IMR-90 (cell line): ENCODE results near the gene CWC27.

Experiments used
- BHLHE40 ChIP-seq: fragments of 150-350 bp; IDR thresholded peaks from 2 replicates; pipeline ENCODE4 v1.6.1; 2016; ENCODE audit warnings: mild to moderate bottlenecking, low read depth, low read length
- CEBPB ChIP-seq: IDR thresholded peaks from 2 replicates; pipeline ENCODE4 v1.6.1; 2012; ENCODE audit warnings: low read depth, low read length, improper control_type of control experiment
- CHD1 ChIP-seq: IDR thresholded peaks from 2 replicates; pipeline ENCODE4 v1.6.1; 2012; ENCODE audit warnings: low read depth, low read length, improper control_type of control experiment
- MAFK ChIP-seq: IDR thresholded peaks from 2 replicates; pipeline ENCODE4 v1.6.1; 2012; ENCODE audit warnings: low read depth, low read length, improper control_type of control experiment
- MAZ ChIP-seq: IDR thresholded peaks from 2 replicates; pipeline ENCODE4 v1.6.1; 2012; ENCODE audit warnings: low read depth, mild to moderate bottlenecking, low read length, improper control_type of control experiment, moderate library complexity, borderline replicate concordance
- MXI1 ChIP-seq: IDR thresholded peaks from 2 replicates; pipeline ENCODE4 v1.6.1; 2012; ENCODE audit warnings: low read depth, mild to moderate bottlenecking, low read length, moderate library complexity, borderline replicate concordance
- POLR2A ChIP-seq: IDR thresholded peaks from 2 replicates; pipeline ENCODE4 v1.6.1; 2012; ENCODE audit warnings: mild to moderate bottlenecking, low read depth, low read length
- RAD21 ChIP-seq: IDR thresholded peaks from 2 replicates; pipeline ENCODE4 v1.6.1; 2012; ENCODE audit warnings: low read length, improper control_type of control experiment
- RCOR1 ChIP-seq: IDR thresholded peaks from 2 replicates; pipeline ENCODE4 v1.6.1; 2012; ENCODE audit warnings: mild to moderate bottlenecking, low read length, improper control_type of control experiment; ENCODE audit not compliant: insufficient replicate concordance
- RFX5 ChIP-seq: IDR thresholded peaks from 2 replicates; pipeline ENCODE4 v1.8.0; 2012; ENCODE audit warnings: low read depth, mild to moderate bottlenecking, low read length, moderate library complexity
- SMC3 ChIP-seq: fragments of 150-350 bp; IDR thresholded peaks from 2 replicates; pipeline ENCODE4 v1.6.1; 2016; ENCODE audit warnings: low read depth, mild to moderate bottlenecking, antibody characterized with exemption, low read length, moderate library complexity
- TF ChIP-seq, protein P1 (sequence below): conservative IDR thresholded peaks from 2 replicates; pipeline ENCODE4 v1.5.1; 2012; ENCODE audit warnings: mild to moderate bottlenecking, low read depth, low read length, improper control_type of control experiment
- TF ChIP-seq, protein P2 (sequence below): fragments of 150-350 bp; IDR thresholded peaks from 2 replicates; pipeline ENCODE4 v1.6.1; 2016; ENCODE audit warnings: low read depth, mild to moderate bottlenecking, low read length, moderate library complexity, borderline replicate concordance
- TF ChIP-seq, protein P3 (sequence below): fragments of 150-350 bp; IDR thresholded peaks from 2 replicates; pipeline ENCODE4 v1.6.1; 2017; ENCODE audit warnings: mild to moderate bottlenecking, antibody characterized with exemption, low read length, low read depth

DNA sequence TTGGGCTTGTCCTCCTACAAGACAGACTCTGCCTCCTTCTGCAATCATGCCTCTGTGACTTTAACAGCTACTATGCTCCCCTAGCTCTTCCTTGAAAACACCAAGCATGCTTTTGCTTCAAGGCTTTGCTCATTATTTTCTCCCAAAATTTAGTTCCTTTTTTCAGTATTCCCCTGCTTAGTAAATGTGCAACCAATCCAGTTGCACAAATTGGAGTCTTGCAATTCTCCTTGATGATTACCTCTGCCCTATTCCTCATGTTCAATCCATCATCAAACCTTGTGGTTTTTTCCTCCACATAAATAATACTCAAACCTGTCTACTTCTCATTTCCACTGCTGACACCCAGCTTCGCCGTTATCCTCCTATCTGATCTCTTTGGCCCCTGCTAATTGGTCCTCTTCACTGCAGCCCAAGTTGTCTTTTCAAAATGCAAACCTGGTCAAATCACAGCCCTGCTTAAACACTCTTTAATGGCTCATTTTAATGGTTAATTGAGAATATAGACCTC lies 296.3 kb downstream of the CWC27 start:
- TF ChIP-seq, protein P1, sequence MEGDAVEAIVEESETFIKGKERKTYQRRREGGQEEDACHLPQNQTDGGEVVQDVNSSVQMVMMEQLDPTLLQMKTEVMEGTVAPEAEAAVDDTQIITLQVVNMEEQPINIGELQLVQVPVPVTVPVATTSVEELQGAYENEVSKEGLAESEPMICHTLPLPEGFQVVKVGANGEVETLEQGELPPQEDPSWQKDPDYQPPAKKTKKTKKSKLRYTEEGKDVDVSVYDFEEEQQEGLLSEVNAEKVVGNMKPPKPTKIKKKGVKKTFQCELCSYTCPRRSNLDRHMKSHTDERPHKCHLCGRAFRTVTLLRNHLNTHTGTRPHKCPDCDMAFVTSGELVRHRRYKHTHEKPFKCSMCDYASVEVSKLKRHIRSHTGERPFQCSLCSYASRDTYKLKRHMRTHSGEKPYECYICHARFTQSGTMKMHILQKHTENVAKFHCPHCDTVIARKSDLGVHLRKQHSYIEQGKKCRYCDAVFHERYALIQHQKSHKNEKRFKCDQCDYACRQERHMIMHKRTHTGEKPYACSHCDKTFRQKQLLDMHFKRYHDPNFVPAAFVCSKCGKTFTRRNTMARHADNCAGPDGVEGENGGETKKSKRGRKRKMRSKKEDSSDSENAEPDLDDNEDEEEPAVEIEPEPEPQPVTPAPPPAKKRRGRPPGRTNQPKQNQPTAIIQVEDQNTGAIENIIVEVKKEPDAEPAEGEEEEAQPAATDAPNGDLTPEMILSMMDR: no peak
- TF ChIP-seq RCOR1 (no peak), MXI1 (no peak), RAD21 (no peak), BHLHE40 (no peak), SMC3 (no peak), RFX5 (no peak), POLR2A (no peak), CEBPB (no peak), MAZ (no peak), MAFK (no peak), CHD1 (no peak)
- TF ChIP-seq, protein P2, sequence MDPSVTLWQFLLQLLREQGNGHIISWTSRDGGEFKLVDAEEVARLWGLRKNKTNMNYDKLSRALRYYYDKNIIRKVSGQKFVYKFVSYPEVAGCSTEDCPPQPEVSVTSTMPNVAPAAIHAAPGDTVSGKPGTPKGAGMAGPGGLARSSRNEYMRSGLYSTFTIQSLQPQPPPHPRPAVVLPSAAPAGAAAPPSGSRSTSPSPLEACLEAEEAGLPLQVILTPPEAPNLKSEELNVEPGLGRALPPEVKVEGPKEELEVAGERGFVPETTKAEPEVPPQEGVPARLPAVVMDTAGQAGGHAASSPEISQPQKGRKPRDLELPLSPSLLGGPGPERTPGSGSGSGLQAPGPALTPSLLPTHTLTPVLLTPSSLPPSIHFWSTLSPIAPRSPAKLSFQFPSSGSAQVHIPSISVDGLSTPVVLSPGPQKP: no peak
- TF ChIP-seq, protein P3, sequence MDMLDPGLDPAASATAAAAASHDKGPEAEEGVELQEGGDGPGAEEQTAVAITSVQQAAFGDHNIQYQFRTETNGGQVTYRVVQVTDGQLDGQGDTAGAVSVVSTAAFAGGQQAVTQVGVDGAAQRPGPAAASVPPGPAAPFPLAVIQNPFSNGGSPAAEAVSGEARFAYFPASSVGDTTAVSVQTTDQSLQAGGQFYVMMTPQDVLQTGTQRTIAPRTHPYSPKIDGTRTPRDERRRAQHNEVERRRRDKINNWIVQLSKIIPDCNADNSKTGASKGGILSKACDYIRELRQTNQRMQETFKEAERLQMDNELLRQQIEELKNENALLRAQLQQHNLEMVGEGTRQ: no peak
